ENCODE data around the gene TMEM182.

TMEM182 gene

GRCh38 chr2:102761763-102762162 lies at the start of gene TMEM182:
Gene TMEM182, plus strand, starts transcription at chr2:102762031. Its CDS starts 187 bp downstream, at chr2:102762218.
- DNase-seq: no peak

DNA sequence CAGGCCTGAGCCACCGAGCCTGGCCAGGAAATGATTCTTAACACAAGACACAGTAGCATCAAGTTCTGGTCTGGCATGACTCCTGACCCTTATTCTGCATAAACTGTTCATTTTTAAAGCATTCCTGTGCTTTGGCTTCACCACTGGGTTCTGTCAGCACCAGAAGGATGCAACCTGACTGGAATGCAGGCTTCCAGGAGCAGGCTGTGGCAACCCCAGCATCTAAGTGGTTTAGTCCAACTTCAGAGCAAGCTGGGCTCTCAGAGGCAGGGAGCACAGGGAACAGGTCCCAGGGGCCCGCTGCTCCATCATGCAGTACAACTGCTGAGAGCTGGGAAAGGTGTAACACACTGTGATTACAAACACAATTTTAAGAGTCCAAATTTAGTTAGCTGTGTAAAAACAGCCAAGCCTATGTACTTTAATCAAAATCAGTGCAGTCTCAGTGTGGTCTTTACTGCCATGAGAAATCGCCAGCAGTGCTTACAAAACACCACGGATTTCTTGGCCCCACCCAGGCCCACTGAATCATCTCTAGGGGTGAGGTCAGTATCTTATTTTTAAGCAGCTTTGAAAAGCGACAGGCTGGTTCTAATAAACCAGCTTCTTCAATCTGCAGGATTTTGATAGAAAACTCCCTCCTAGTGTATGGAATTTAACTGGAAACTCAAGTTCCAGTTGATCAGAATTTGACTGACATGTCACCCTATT lies 44.4 kb upstream of the TMEM182 start:
- DNase-seq: no peak

DNA sequence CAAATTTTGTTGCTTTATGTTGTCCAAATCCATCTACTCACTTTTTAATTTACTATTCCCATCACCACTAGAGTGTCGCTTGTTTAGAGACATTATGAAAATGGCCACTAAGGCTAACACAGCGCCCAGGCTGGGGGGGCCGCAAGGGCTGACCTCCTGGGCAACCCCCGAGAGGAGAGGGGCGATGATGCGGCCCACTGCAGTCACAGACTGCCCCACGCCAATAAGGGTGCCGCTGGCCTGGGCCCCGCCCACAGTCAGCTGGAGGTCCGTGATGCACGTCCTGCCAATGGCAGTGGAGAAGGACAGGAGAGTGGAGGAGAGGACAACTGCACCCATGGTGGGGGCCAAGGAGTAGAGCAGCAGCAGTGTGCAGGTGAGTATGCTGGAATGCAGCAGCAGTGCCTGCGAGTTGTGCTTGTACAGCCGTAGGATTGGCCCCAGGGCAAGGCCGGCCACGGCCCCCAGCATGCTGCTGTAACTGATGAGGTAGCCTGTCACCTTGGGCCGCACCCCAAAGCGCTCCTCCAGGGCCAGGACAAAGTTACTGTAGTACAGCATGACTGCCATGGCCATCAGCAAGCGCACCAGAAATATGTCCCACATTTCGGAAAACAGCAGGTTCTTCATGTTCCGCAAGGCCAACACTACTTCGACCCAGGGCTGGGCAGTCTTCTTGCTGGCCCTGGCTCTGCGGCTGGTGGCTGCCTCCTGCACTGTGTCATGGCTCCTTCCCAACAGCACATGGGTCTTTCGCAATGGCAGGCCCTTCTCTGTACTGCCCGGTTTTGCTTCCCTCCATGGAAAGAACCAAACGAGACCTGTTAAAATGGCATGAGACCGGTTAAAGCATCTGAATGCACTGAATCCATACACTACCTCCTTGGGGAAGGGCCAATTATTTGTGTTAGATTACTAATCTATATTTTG lies 43.2 kb upstream of the TMEM182 start:
- DNase-seq: no peak

DNA sequence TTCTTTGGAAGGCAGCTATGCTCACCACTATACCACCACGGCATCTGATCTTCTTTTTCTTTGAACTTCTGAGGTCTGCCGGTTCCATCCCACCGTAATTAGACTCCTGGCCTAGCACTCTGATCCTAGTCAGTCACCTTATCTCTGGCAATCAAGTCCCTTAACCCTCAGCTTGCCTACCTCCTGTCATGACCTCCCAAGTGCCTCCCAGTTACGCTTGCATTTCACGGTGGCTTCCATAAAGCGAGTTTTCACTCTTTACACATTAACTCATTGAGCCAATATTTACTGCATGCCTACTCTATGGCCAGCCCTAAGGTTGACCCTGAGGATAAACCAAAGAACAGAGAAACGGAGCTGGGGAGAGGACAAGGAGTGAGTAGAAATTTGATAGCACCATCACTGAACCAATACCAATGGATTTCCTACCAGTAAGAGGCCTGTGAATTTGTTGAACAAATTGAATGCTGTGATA lies 37.8 kb upstream of the TMEM182 start:
- no peak for DNase-seq

GRCh38 chr2:102724553-102724952 lies 37.3 kb upstream of the TMEM182 start:
- DNase-seq: no peak

GRCh38 chr2:102726128-102727087 lies 35.4 kb upstream of the TMEM182 start:
- no peak for DNase-seq

- no peak for DNase-seq
Measured at GRCh38 chr2:102735416-102736109, 26.3 kb upstream of the TMEM182 start.

DNA sequence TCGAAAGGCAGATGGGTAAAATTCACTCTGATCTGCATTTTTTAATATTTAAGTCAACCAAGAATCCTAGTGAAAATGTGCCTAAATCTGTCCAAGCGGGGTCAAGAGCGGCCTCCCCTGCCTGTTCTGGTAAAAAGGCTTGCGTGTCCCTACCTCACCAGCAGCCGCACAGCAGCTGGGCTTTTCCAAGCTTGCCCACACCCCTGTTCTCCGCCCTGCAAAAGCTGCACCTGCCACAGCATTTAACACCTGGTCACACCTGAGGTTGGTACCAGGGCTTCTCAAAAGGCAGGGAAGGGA lies 25.8 kb upstream of the TMEM182 start:
- DNase-seq: peak in 1 of 2 donors; percentile 4

DNA sequence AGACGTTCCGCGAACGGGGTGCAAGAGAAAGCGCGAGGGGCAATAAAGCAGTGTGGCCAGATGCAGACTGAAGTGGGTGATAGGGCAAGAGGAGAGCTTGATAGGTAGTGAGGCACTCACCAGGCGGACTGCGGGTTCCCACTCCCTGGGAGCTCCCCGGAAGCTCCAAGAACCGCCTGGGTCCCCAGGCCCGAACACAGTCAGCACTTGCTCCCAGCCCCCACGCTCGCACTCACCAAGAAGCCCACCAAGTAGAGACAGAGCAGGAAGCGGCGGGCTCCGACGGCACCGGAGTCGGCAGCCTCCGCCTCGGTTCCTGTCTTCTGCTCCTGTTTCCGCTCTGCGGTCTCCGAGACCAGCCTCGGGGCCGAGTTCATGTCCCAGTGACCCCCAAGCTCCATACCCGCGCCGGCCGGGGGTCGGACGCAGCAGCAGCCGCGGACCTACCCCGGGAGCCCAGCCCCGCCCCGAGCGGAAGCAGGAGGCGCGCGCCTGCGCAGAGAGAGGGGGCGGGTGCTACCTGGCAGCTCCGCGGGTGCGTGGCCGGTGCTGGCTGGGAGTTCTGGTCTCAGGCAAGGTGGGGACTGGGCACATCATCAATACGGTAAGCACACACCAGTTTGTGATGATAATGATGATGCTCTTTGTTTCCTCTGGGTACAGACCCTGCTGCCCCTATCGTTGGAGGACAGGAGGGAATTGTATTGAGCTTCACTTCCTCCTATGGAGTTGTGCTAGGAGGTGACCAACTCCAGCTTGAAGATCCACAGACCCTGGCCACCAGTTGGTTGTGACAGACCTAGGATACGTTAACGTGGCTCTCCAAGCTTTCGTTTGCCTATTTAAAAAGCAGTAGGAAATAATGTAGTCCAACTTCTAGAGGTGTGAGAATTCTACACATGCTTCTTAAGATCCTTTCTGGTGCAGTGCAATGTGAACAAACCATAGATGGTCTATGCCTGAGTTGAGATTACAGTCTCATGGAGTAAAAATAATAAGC lies 25.1 kb upstream of the TMEM182 start:
- DNase-seq: peak; percentile 80 to 85

GRCh38 chr2:102737431-102737830 lies 24.4 kb upstream of the TMEM182 start:
- no peak for DNase-seq

- no peak for DNase-seq
Measured at GRCh38 chr2:102743259-102743658, 18.6 kb upstream of the TMEM182 start.

DNA sequence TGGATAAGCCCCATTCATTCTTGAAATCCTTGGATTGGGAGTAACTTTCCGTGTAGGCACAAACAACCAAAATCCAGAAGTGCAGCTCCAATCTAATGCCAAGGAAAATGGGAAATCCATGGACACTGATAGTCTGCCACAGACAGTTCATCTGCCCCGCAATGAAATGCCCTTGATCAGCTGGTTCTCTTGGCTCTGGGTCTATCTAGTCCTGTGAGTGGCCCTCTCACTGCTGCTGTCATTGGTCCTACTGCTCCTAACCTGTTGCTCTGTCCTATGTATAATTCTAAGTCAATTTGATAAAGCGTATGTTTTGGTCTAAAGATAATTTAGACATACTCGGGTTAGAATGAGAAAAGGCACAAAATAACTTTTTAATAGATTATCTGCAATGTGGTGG lies 13.7 kb upstream of the TMEM182 start:
- DNase-seq: no peak

DNA sequence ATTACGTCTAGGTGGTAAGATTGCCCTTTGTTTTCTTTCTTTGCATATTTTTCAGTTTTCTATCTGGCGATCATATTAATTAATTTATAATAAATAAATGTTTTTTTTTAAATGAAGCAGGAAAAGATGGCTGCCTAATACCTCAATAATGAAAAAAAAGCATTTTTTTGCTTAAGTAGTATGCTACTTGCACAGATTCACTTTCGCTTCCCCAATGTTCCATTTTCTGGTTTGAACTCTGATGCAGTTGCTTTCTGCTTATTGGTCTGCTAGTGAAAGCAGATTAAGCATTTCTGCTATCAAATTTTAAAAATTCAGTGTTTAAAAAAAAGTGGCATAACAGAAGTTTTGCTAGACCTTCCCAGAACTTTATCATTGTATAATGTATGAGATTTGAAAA lies 11.9 kb upstream of the TMEM182 start:
- DNase-seq: no peak

DNA sequence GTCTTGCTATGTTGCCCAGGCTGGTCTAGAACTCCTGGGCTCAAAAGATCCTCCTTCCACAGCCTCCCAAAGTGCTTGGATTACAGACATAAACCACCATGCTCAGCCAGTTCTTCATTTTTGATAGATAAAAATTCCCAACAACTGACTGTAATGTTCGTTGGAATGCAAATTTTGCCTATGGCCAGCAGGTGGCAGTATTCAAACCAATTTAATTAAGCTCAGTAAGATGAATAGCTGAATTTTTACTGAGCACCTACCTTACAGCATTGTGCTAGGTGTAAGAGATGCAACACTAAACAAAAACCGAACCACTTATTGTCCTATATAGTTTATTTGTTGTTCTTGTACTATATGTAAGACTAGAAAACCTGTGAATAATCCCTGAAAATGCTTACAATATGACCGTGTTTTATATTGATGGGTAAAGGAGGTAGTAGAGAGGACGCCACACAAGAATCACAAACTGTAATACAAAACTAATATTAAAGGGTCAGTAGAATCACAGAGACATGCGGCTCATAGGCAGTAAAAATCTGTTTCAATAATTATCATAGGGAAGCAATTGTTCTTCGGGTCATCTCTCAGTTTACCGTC lies 8.2 kb upstream of the TMEM182 start:
- peak; percentile 13 to 15 for DNase-seq

GRCh38 chr2:102754456-102755145 lies 7.2 kb upstream of the TMEM182 start:
- no peak for DNase-seq

DNA sequence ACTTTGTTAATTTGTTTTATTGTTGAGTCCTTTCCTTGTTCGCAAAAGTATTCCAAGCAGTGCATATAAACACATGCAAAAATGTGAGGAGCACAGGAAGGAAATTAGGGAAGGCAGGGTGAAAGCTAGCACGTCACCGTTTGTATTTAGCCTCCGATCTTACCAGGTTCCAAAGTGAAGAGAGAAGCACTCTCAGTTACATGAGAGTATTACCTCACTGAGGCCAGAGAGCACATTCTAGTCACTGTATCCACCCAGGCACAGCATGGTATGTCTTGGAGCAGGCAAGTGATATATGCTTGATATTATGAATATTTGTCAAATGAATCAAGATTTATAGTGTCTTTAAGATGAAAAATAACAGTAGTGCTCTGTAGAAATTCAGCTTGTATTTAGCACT lies 6.5 kb upstream of the TMEM182 start:
- DNase-seq: no peak

DNA sequence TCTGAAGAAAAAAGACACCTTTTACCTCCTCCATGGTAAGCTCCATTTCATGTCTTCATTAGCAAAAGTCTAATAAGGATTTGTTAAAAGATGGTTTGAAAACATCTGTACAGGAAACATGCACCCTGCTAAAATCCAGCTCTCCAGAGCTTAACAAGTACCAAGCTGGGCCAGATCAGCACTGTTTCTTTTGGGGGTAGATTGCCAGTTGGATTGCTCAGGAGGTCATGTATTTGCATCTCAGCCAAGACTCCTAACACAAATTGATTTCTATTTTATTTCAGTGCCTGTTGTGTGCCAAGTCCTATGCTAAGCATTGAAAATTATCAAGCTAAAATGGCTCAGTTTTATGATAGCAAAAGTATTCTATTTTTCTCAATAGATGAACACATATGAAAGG lies 3.4 kb upstream of the TMEM182 start:
- no peak for DNase-seq

- DNase-seq: no peak
Measured at GRCh38 chr2:102764083-102764482, 2.3 kb downstream of the TMEM182 start.

DNA sequence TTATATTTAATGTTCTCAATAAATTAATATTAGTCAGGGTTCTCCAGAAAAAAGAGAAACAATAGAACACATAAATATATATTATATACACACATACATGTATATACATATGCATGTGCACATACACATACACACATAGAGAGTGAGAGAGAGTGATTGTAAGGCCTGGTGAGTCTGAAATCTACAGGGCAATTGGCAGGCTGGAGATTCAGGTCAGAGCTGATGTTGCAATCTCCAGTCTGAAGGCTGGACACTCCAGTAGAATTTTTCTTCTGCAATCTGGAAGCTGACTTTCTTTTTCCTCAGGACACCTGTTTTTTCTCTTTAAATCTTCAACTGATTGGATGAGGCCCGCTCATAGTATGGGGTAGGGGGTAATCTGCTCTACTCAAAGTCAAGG lies 3.2 kb downstream of the TMEM182 start:
- no peak for DNase-seq

GRCh38 chr2:102768253-102768652 lies 6.4 kb downstream of the TMEM182 start:
- no peak for DNase-seq
